Measurements from ENCODE around the gene GNG4.
A peak's percentile ranks its signal among the peaks of the same experiment; 100 is the strongest.

Gene GNG4

DNA sequence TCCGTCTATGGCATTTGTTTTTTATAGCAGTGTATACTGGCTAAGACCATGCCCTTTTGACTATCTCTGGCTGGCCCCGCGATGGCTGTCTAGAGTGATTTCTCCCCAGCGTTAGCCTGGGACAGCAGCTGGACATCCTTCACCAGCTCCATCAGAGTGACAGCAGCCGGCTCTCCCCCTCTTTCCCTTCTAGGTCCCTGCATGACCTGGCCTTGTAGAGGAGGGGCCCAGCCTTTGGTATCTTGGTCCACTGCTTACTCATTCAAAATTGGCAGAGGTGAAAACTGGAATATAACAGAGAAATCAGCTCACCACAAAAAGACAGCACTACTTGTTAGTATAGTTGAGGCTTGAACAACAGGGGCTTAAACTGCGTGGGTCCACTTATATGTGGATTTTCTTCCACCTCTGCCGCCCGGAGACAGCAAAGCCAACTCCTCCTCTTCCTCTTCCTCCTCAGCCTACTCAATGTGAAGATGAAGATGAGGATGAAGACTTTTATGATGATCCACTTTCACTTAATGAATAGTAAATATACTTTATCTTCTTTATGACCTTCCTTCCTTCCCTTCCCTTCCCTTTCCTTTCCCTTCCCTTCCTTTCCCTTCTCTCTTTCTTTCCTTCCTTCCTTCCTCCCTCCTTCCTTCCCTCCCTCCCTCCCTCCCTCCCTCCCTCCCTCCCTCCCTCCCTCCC lies 116.0 kb downstream of the GNG4 start:
- DNase-seq (ENCODE audit: low spot score): peak; percentile 29

DNA sequence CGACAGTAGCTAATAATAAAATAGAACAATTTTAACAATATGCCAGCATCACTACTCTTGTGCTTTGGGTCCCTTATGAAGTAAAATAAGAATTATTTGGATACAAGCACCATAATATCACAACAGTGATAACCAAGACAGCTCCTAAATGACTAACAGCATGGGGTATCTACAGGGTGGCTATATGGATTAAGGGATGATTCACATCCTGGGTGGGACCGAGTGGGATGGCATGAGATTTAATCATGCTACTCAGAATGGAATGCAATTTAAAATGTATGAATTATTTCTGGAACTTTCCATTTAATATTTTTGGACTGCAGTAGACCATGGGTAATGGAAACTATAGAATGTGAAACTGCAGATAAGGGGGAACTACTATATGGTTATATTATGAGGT lies 117.2 kb downstream of the GNG4 start:
- DNase-seq (ENCODE audit: low spot score): no peak

DNA sequence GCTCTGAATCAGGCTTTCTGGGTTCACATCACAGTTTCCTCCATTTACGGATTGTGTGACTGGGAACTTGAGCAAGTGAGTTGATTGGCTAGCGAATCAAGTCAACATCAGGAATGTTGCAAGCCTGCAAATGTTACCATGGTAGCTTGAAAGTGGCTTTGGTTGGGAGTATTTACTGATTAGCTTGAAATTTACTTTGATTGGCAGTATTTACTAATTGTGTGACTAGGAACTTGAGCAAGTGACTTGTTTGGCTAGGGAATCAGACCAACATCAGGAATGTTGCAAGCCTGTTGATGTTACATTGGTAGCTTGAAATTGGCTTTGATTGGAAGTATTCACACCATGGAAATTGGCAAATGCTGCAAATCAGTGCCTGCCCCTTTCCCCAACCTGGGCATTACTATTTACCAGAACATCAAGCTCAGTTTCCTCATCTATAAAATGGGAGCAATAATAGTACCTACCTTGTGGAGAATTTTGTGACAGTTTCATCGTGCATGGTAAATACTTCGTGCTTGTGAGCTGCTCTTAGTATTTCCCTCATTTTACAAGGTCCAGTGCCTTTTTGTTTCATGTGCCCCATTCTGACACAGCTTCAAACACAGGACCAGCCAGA lies 122.3 kb downstream of the GNG4 start:
- DNase-seq (ENCODE audit: low spot score): no peak

DNA sequence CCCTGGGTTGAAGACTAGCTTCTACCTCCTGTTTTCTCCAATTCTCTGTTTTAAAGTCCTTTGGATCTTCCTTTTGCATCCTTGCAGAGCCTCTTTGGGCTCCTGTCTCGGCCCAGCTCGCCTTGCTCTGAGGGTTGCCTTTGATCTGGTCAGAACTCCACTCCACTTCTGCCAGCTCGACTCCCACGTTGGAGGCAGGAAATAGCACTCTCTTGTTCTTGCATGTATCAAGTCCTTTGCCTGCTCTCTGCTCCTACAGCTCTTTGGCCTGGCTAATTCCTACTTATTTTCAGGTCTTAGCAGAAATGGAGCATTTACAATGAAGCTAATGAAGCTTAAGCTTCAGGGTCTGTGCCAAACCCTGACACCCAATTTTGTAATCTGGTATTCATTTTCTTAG lies 124.3 kb downstream of the GNG4 start:
- no peak for DNase-seq (ENCODE audit: low spot score)

DNA sequence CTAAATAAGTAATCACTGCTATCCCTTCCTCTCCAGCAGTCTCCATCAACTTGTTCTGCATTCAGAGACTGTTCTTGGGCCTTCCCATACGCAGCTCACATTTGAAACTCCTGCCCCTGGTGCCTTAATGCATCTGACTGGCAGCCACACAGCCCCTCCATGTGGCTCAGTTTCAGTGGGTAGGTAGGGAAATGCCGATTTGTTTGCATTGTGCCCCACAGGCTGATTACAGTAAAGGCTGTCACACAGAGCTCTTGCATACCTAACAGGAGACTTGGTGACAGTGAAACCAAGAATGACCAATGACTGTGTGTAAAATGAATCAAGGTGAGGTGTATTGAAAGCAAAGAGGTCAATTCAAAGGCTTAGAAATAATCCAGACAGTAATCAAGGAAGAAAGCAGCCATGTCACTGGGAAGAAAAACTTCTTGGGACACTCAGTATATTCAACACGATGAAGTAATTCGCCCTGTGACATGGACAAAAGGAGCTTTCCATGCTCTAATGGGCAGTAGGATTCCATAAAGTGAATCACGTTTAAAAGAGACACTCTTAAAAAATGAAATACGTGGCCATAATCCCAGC lies 132.6 kb downstream of the GNG4 start:
- DNase-seq (ENCODE audit: low spot score): no peak

DNA sequence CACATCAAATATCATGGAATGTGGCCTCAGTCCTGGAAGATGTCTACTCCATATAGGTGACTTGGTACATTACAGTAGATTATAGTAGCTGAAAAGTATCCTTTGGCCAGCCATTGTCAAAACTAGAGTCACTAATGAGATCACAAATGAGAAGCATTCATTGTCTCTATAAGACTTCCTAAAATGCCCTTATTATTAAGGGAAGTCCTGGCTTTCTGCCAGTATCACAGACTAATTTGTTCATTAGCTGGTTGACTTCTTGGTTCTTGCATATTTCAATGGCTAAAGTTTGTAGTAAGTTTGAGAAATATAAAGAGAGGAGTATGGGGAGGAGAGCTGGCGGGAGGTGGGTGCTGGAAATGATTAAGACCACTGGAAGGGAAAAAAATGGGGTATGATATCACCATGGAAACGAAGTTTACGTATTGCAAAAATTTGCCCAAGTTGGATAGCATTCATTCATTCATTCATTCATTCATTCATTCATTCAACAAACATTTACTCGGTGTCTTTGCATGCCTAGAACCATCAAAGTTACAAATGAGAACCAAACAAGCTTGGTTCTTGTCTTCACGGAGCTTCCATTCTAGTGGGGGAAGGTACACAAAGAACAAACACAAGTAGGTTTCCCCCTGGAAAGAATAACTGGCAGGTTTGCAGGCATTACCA lies 133.6 kb downstream of the GNG4 start:
- no peak for DNase-seq (ENCODE audit: low spot score)

DNA sequence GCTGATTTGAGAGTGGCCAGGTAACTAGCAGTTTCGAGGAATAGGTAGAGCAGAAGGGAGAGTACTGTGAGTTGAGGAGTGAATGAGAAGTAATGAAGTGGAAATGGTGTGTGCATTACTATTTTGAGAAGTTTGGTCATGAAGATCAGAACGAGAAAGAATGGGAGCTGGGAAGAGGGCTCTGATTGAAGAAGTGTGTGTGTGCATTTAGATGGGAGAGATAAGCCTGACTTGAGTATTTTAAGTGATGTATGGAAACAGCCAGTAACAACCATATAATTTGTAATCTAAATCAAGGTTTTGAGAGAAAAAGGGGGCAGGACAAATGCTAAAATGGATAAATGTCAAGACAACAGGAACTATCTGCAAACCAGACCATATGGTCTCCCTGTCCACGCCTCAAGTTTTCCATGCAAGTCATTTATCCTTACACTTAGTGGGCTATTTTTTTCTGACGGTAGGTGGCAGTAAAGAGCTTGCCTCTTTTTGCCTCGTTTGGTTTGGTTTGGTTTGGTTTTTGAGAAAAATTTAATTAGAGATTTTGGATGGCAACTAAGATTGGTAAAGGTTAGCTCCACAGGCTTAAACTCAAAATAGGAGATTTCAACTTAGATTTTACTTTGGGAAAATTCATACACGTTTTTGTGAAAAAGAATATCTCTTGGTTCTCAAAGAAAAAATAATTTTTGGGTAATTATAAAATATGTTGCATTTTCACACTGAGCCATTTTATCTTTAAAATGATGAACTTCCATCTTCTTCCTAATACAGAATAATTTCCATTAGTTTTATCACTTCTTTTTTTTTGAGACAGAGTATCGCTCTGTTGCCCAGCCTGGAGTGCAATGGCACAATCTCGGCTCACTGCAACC lies 135.9 kb downstream of the GNG4 start:
- peak; percentile 50 for DNase-seq (ENCODE audit: low spot score)

DNA sequence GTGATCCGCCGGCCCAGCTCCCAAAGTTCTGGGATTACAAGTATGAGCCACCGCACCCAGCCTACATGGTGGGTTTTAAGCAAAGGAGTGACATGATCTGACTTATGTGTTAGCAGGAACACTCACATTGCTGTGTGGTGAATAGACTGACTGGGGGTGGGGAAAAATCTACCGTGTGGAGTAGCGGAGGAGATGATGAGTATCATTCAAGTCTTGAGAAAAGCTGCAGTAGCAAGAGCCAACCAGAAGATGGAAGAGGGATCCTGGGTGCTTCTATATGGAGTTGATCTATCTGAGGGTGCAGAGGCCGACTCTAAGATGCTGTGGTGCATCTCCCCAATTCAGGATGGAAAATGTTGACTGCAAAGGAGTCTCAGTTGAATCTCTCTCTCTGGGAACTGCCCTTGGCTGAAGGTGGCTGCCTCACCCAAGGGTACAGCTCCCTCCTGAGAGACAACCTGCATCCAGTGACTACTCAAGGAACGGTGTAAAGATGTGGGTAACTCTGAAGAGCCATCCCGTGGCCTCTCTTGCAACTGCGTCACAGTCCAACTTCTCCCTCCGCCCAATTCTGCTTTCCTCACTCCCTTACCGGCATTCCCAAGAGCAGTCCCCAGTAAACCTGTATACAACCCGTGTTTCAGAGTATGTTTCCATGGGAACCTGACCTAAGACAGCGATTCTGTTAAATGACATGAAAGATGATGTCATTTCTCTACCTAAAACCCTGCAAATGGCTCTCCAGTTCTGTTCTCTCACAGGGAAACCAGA lies 137.9 kb downstream of the GNG4 start:
- DNase-seq (ENCODE audit: low spot score): no peak

DNA sequence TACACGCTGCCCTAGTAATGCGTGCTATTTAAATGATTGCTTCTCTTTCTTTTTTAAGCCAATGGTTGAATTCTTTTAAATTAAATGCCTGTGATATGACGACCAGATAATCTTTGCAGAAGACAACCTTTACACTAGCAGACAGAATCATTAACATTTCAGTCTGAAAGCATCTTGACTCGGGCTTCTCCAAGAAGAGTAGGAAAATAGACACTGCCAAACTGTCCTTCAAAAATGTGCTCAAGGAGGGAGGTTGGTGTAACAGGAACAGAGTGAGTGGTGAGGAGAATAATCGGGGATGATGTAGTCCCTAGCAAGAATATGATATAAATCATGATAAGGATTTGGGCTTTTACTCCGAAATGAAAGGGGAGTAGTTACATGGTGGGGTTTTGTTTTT lies 138.8 kb downstream of the GNG4 start:
- DNase-seq (ENCODE audit: low spot score): no peak

DNA sequence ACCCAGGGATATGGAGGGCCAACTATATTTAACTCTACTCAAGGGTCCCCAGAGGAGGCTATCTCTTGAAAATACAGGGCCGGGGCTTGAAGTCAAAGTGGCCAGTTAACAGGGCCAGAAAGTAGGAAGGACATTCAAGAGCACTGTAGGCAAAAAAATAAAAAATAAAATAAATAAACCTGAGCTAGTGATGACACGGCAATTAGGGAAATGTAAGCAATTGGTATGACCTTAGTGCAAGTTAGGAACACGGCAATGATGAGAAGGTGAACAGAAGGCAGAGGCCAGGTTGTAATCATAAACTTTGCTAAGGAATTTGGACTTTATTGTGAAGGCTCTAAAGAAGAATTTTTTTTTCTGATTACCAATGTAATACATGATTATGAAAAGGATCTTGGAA lies 142.0 kb downstream of the GNG4 start:
- DNase-seq (ENCODE audit: low spot score): no peak

DNA sequence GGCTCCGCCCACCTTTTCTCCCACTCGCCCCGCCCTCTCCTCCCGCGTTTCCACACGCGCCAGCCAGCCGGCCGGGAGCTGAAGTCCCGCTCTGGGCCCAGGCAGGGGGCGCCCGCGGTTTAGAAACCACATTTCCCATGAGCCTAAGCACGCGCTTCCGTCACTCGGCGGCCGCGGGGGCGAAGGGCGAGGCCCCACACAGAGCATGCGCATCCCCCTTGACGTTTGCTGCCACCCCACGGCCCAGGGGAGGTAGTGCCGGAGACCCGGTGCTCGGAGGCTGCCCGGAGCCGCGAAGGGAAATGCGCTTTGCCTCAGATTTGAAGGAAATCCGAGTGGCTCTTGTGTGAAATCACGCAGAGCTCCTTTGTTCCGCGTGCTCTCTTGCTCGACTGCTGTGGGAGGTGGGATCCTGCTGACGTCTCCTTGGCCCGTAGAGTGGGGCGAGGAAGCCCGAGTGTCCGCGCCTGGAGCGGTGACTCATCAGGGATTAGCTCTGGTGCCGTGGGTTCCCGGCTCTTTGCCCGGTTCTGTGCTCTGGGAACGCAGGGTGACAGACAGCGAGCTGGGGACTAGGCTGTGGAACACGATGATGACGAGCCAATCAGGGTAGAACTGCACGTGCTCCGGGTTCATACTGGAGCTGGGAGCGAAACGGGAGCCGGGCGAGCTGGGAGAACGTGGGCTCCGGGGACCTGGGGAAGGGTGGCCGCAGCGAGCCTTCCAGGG lies 144.9 kb downstream of the GNG4 start:
- DNase-seq (ENCODE audit: low spot score): peak; percentile 96

DNA sequence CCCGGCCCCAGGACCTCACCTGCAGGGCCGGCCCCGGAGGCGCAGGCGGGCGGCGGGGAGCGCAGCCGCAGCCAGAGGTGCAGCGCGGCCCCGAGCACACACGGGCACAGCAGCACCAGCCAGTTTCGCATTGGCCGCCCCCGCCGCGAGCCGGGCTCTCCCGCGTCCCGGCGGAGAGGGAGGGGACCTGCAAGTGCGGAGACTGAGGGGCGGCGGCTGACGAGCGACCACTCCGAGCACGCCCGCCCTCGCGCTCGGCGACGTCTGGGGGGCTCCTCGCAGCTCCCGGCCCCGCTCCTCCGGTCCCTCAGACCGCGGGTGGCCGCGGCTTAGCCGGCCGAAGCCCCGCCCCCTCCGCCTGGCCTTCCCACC lies 145.5 kb downstream of the GNG4 start, which contains the start of gene B3GALNT2:
TSS of gene B3GALNT2 (minus strand) at position 331 of the 372 bp plus-strand sequence. CDS start at position 131, 200 bp downstream.
- DNase-seq (ENCODE audit: low spot score): no peak

DNA sequence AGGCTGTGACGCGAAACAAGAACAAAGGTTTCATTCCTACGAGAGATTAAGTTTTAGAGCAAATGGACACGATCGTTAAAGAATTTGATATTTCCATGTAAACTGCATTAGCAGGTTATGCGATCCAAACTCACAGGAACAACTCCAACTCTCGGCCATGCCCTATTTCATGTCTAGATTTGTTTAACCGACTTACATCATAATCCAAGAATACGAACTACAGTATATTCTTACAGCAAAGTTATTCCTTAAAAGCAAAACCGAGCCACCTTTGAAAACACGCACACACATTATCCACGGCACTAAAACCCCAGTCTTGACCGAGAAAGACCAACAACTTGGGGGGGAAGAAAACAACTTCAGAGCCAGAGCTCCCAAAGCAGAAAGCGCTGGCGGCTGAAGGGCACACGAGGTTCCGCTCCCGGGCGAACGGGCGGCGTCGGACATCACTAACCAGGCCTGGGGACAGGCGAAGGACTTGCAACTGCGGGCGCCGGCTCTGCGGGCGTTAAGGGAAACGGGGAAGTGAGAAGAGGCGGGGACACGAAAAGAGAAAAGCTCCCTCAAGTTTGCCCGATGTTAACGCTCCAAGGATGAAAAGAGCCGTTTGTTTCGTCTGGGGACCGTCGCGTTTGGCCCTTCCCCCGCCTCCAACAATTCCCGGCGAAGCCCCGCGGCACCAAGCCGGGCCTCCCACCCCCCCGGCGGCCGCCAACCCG lies 146.0 kb downstream of the GNG4 start:
- DNase-seq (ENCODE audit: low spot score): peak; percentile 28

DNA sequence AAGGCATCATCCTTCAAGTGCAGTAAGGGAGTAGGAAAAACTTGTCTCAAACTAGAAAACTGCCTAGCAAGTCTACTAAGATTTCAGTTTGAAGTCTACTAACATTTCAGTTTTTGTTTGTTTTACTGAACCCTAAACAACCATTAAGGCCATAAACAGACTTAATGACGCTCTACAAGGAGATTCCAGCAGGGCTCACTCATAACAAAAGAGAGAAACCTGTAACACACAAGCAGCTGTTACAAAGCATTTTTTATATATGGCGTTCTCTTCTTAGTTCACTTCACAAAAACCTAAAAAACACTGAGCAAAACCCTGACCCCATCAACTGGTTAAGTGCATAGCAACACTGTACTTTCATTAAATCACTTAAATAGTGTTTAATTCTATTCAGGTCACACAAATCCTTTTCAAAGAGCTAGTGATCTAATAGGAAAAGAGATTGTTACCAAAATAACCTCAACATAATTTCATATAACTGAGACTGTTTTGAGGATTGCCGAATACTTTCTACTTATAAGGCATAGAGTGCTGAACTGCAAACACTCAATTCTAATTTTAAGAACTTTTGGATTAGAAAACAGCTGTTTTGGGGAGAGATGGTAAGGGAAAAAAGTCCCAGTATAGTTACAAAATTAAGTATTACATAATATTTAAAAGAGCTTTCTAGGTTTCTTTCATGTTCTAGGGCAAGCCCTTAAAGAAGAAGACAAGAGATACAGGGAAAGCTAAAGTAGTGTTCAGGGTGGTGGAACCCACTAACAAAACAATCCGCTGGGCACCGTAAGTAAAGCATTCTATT lies 146.8 kb downstream of the GNG4 start:
- DNase-seq (ENCODE audit: low spot score): no peak

DNA sequence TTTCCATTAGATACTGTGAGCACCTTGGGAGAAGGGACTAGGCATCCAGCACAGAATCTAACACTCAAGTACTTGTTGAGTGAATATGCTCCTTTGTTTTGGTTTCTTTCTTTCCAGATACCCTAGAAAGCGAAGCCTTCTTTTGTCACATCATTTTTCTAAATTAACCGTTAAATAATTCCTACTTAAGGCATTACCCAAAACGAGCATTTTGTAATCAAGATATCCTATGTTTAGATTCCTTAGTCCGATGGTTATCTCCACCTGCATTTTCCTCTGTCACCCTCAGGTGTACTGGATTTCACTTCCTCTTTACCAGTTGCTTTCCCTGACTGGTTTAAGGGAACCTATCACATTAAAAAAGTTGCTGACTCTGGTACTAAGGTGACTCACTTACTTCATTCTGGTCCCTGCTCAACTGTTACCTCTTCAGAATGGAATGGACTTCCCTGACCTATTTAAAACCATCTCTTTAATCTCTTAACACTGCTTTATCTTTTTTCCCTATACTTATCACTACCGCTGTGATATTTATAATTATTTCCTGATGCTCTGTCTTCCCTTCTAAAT lies 148.5 kb downstream of the GNG4 start:
- no peak for DNase-seq (ENCODE audit: low spot score)
